ENCODE data around the gene ADIPOR2.

DNA sequence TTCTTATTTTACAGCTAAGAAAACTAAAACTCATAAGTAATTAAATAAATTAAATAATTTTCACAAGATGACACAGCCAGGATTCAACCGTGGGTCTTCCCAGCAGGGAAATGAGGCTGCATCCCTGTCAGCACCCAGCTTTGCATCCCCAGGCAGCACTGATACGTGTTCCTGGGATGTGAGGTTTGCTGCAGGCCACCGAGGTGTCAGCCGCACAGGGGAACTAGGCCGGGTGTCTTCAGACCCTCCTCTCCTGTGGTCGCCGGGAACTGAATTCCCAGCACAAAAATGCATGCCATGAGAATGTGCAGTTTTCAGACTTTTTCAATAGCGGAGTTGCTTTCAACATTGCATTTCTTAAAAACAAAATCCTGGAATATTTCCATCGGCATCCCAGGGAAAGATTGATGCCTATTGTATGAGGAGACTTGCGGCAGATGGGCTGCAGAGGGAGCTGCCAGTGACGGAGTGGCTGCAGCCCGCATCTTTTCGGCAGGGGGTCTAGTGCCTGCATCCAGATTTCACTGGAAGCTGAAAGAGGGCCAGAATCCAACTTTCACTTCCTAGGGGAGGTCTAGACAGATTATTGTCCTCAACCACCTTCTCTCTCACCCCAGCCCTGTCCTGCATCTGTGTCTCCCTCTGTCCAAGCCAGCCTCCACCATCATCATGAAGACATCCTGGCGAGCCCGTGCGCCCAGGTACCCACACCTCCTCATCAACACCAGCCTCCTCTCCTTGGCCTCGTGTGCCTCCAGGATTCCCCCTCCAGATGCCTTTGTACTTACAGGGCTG lies 142.1 kb downstream of the ADIPOR2 start:
- TF ChIP-seq, protein P1, sequence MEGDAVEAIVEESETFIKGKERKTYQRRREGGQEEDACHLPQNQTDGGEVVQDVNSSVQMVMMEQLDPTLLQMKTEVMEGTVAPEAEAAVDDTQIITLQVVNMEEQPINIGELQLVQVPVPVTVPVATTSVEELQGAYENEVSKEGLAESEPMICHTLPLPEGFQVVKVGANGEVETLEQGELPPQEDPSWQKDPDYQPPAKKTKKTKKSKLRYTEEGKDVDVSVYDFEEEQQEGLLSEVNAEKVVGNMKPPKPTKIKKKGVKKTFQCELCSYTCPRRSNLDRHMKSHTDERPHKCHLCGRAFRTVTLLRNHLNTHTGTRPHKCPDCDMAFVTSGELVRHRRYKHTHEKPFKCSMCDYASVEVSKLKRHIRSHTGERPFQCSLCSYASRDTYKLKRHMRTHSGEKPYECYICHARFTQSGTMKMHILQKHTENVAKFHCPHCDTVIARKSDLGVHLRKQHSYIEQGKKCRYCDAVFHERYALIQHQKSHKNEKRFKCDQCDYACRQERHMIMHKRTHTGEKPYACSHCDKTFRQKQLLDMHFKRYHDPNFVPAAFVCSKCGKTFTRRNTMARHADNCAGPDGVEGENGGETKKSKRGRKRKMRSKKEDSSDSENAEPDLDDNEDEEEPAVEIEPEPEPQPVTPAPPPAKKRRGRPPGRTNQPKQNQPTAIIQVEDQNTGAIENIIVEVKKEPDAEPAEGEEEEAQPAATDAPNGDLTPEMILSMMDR (IDR thresholded peaks at IDR 0.05) = no peak
- no peak for TF ChIP-seq POLR2A (IDR thresholded peaks at IDR 0.05)
